Activated T-cell treated with anti-CD3 and anti-CD28 coated beads for 4 hours (primary cell): ENCODE data around the gene ELOVL6.
A peak's percentile ranks its signal among the peaks of the same experiment; 100 is the strongest.
"Not testable (repeated sequence)": the region's sequence is repeated elsewhere in the genome, so short reads cannot be mapped to it uniquely, and the experiment has no call there.

Experiments used
- DNase-seq: peaks from one replicate; pipeline ENCODE4 v3.0.0-alpha.2; 2020

ELOVL6 gene

DNA sequence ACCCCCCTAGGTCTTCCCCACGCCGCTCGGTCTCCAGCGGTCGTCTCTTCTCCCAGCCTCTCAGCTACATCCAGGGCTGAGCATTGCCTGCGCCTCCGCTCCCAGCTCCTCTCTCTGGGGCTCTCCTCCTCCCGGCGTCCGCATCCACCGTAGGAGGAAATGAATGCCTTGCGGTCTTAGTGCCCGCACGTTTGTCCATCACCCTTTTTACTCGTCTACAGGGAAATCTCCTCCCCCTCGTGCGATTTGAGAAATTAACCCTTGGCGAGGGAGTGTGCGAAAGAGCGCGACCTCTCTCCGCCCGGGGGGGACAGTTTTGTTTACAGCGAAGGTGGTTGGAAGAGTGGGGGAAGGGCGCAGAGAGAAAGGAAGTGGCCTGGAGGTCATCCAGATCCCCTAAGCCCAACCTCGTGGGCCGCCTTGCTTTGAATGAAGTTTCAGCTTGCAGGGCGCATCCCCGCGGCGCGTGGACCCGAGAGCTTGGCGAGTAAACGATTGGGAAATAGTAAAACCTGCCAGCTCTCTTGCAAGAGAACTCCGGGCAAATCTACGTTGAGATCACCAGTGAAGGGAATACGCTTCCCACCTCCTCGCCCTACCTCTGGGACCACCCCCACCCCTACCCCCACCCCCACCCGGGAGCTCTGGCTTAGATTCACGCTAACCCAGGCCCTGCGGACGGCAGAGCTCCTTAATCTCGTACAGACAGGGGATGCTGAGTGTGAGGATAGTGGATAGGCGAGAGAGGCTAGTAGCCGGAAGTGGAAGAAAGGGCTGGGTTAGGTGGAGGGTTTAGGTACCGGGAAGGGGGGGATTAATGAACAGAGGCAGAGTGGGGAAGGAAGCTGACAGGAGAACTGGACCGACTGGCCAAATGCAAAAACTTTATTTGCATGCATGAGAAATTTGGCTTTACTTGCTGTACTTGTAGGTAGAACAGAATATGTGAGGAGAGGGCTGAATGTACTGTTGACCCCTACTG lies at the start of gene ELOVL6:
Gene ELOVL6, minus strand, starts transcription at position 181 of the 982 bp plus-strand sequence. CDS start 280 bp downstream, outside the sequence.
- no peak for DNase-seq

DNA sequence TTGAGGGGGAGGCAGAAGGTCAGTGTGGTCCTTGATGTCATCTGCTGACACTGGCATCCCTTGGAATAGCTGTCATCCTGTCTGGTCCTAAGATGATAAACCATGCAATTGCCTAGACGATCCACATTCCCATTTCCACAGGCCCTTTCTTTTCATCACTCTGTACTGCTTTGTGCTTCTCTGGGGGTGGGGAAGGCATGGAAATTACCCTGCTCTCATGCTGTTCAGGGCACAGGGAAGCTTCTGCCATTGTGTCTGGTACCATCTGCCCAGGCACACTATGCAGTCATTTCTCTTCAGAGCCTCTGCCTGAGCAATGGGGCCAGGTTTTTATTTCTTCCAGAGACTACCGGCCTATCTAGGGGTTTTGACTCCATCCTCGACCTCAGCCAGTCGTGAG lies 49.7 kb upstream of the ELOVL6 start:
- no peak for DNase-seq

DNA sequence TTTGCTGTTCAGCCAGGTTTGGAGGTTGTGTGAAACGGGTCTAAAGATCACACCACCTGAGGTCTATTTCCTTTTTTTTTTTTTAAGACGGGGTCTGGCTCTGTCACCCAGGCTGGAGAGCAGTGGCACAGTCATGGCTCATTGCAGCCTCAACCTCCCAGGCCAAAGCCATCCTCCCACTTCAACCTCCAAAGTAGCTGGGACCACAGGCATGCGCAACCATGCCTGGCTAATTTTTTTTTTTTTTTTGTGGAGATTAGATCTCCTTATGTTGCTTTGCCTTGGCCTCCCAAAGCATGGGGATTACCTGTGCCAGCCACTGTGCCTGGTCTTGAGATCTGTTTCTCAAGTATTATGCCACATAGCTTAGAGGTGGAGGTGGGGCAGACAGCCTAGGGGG lies 49.2 kb upstream of the ELOVL6 start:
- no peak for DNase-seq

GRCh38 chr4:110245577-110245976 lies 47.2 kb upstream of the ELOVL6 start:
- DNase-seq: no peak

DNA sequence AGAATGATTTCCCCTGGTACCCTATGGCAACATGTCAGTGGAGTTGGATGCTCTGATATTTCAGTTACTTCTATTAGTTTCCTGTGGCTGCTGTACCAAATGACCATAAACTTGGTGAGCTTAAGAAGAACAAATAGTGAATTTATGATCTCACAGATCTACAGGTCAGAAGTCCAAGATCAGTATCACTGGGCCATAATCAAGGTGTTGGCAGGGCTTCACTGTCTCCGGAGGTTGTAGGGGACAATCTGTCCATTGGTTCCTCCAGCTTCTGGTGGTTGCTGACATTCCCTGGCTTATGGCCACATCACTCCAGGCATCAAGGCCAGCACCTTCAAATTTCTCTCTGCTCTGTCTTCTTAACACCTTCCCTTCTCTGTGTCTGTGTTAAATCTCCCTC lies 37.9 kb upstream of the ELOVL6 start:
- no peak for DNase-seq

DNA sequence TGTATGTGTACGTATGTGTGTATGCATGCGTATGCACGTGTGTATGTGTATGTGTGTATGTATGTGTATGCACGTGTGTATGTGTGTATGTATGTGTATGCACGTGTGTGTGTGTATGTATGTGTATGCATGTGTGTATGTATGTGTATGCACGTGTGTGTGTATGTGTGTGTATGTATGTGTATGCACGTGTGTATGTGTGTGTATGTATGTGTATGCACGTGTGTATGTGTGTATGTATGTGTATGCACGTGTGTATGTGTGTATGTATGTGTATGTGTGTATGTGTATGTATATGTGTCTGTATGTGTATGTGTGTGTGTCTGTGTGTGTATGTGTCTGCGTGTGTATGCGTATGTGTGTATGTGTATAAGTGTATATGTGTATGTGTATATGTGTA lies 35.2 kb upstream of the ELOVL6 start:
- DNase-seq: not testable (repeated sequence)

DNA sequence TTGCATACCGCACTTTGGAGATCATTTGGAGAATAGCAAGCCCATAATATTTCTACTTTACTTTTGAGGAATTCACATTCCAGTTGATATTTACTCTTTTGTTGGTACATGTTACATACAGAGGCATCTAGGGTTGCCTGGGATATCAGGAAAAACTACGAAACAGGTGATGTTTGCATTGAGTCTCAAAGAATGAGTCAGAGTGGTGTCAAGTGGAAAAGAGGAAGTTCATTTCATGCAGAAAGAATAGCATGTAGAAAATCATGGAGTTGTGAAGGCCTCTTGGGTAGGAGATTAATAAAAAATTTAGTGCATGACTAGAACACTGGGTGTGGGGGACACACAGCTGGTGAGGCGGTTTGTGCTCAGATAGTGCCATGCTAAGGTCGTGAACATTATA lies 33.5 kb upstream of the ELOVL6 start:
- DNase-seq: no peak

DNA sequence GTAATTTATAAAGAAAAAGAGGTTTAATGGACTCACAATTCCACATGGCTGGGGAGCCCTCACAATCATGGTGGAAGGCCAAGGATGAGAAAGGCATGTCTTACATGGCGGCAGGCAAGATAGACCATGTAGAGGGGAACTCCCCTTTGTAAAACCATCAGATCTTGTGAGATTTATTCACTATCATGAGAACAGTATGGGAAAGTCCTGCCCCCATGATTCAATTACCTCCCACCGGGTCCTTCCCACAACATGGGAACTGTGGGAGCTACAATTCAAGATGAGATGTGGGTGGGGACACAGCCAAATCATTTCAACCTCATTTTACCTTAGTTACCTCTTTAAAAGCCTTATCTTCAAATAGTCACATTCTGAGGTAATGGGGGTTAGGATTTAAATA lies 30.9 kb upstream of the ELOVL6 start:
- DNase-seq: no peak

- DNase-seq: no peak
Observed at GRCh38 chr4:110224812-110225211, 26.4 kb upstream of the ELOVL6 start.

DNA sequence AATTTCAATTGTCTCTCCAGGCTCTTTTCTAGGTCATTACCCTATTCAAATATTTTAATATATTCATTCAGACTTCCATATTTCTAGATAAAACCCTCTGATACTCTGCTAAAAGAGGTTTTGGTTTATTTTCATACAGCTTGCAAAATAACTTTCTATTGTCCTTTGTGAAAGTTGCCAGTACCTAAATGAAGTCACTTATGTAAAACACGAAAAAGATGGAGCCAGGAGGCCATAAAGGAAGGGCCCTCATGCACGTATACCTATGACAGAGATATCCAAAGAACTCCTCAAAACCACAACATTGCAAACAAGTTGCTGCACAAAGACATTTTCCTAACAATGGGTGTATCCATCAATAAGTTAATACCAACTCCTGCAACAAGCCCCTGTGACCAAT lies 25.7 kb upstream of the ELOVL6 start:
- DNase-seq: no peak

DNA sequence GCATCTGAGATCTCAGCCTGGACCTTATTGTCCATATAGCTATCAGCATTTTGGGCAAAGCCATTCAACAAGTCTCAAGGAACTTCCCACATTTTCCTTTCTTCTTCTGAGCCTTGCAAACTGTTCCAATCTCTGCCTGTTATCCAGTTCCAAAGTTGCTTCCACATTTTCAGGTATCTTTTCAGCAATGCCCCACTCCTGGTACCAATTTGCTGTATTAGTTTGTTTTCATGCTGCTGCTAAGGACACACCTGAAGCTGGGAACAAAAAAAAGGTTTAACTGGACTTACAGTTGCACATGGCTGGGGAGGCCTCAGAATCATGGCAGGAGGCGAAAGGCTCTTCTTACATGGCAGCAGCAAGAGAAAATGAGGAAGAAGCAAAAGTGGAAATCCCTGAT lies 20.5 kb upstream of the ELOVL6 start:
- DNase-seq: not testable (repeated sequence)

GRCh38 chr4:110217181-110217580 lies 18.8 kb upstream of the ELOVL6 start:
- DNase-seq: not testable (repeated sequence)

DNA sequence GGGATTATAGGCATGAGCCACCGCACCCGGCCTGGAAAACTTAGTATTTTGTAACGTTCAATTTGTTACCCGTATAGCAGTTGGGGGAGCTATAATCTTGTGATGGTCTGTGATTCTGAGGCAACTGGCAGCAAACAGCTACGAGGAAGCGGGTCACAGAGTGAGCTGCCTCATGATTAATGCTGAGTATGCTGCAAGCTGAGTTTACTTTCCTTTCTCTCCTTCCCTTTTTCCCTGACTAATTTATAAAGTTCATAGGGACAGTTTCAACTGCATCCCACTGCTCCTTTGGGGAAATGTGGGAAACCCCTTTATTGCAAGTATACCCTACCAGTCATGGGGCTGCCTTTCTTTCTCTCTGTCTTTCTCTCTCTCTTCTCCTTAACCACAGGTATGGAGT lies 17.7 kb upstream of the ELOVL6 start:
- no peak for DNase-seq

GRCh38 chr4:110211770-110212061 lies 13.3 kb upstream of the ELOVL6 start:
- DNase-seq: no peak

DNA sequence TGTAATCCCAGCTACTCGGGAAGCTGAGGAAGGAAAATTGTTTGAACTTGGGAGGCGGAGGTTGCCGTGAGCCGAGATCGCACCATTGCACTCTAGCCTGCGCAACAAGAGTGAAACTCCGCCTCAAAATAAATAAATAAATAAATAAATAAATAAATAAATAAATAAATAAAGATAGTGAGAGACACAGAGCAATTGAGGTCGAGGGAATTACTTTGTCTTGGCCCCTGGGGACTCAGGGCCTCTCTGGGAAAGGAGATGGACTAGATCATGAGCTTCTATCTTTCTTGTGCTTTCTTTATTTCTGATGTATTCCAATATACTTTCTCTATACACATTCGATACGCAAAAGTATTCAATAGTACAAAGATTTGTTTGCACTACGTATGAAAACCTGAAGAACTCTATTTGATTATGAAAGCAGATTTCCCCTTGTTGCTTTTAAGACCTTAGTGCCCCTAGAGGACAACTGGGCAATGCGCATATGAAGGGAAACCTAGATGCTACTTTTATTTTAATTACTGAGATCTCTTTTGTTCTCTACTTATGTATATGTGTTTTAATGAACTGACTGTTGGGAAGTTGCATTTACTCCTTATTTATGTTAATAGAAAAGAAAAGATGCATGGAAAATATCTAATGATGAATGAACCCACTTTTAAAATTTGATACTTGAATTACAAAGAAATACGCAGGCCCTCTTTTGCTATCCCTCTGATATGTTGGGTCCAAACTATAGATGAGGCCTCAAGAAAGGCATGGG lies 12.8 kb upstream of the ELOVL6 start:
- DNase-seq: no peak

GRCh38 chr4:110208419-110208818 lies 10.0 kb upstream of the ELOVL6 start:
- no peak for DNase-seq

DNA sequence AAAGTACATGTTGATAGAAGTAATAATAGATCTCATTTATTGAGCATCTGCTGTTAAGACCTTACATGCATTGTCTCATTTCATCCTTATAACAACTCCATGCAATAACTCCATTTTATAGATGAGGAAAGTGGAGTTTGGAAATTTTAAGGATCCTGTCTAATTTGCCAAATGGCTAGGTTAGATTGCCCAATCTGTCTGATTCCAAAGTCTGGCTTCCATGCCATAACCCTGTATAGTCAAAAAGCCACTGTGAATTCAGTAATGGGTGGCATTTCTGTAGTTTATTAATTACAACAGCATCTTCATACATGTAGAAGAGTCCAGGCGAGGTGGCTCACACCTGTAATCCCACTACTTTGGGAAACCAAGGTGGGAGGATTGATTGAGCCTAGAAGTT lies 8.8 kb upstream of the ELOVL6 start:
- DNase-seq: no peak

DNA sequence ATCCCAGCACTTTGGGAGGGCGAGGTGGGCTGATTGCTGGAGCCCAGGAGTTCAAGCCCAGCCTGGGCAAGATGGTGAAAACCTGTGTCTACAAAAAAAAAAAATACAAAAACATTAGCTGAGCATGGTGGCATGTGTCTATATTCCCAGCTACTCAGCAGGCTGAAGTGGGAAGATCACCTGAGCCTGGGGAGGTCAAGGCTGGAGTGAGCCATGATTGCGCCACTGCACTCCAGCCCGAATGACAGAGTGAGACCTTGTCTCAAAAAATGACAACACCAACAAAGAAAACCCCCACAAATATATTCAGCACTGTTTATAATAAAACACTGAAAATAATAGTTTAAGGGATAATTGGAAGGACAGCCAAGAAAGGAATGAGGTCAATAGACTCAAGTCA lies 3.6 kb upstream of the ELOVL6 start:
- DNase-seq: no peak

GRCh38 chr4:110201502-110201901 lies 3.1 kb upstream of the ELOVL6 start:
- DNase-seq: no peak

GRCh38 chr4:110200689-110201088 lies 2.3 kb upstream of the ELOVL6 start:
- DNase-seq: no peak

DNA sequence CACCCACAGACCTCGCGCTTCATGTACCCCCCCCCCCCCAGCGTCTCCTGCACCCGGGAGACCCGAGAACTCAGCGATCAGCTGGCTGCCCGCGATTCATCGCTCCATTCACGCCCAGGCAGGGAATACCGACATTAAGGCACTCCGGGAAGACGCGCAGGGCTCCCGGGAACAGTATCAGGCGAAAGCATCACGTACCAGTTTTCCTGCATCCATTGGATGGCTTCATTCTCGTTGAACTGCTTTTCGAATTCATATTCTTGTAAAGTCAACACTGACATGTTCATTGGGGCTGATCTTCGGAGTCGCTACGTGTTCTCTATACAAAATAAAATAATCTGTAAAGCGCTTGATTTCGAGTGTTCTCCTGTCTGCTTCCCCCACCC lies 373 bp downstream of the ELOVL6 start:
- DNase-seq: no peak

- DNase-seq: peak; percentile 38
Observed at GRCh38 chr4:110197529-110198042, 829 bp downstream of the ELOVL6 start.

- peak; percentile 40 for DNase-seq
Observed at GRCh38 chr4:110196871-110197528, 1.4 kb downstream of the ELOVL6 start.
